NCI-H1092 treated with DMSO at 0.1 percent for 48 hours (cell line): ENCODE measurements around the gene SOCS3.
A peak's percentile ranks its signal among the peaks of the same experiment; 100 is the strongest.
"Not testable (repeated sequence)": the region's sequence is repeated elsewhere in the genome, so short reads cannot be mapped to it uniquely, and the experiment has no call there.

ENCODE experiments used
- DNase-seq: peaks from one replicate; lab custom pipeline; 2025; lab: John Stamatoyannopoulos, UW

SOCS3 gene

GRCh38 chr17:78329263-78330059 is 30.4 kb downstream of the SOCS3 start:
- no peak for DNase-seq

DNA sequence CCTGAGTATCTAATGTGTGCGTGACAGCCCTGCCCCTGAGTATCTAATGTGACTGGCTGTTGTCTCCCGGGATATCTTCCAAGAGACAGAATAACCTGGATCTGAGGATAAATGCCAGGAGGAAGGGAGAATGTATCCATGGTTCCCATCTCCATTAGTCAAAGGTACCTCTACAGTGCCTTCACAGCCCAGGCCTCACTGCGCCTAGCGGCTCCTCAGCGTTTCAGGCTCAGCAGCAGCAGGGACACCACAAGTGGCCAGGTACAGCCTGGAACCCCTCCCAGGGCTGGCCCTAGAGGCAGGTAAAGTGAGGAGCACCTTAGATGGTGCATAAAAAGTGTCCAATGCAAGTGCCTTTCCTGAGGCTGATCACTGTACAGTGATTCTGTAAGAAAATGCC is 32.0 kb downstream of the SOCS3 start:
- no peak for DNase-seq

GRCh38 chr17:78325076-78325687 is 34.7 kb downstream of the SOCS3 start:
- no peak for DNase-seq

DNA sequence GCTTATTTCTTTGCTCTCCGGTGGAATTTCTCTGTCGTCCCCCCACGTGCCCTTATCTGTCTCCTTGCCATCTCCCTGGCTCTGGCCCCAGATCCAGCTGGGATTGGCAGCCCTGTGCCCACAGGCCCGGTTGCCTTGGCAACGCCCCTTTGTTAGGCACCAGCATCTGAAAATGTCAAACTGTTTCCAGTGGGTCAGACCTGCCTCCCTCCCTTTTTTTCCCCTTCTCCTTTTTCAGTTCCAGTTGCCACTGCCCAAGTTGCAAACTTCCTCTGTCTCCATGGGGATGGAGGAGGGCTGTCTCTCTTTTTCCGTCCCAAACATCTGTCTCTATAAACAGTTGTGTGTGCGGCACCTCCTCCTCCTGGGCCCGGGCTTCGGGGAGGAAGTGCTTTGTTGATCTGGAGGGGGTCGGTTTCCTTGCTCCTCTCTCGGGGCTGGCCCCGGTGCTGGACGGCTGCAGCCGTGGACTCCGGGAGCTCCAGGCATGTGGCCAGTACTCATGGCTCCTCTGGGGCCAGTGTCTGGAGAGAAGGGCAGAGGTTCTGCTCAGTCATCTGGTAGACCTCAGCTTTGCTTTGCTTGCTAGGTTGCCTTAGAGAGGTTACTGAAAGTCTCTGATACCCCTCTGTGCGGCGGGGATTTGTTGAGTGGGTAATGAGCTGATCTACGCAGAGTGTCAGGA is 35.3 kb downstream of the SOCS3 start:
- peak; percentile 60 for DNase-seq

- DNase-seq: no peak
Observed at GRCh38 chr17:78323826-78324390, 36.0 kb downstream of the SOCS3 start.

DNA sequence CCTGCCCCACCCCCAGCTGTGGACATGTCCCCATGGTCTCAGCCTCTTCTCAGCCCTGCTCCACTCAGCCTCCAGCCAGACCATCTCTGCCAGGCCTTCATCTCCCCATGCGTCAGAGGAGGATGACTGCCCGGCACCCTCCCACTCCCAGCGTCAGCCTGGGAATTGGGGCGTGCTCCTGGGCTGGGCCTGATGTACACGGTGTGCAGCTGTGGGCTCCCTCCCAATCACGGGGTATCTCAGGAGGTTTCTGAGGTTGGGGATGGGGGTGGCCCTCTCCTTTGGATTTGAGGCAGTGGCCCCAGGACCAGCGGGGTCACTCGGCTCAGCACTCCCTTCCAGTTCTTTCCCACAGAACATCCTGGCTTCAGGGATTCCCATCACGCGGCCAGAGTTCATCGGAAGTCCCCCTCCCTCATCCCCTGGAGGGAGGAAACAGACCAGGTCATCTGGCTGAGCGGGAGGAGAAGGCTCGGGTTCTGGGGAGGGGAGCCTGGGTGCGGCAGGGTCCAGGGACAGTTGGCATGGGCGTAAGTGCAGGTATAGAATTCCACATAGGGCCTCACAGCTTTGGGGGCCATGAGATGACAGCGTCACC is 36.9 kb downstream of the SOCS3 start:
- no peak for DNase-seq

GRCh38 chr17:78322327-78322857 is 37.5 kb downstream of the SOCS3 start:
- DNase-seq: no peak

- DNase-seq: no peak
Observed at GRCh38 chr17:78318843-78319242, 41.0 kb downstream of the SOCS3 start.

GRCh38 chr17:78318407-78318806 is 41.5 kb downstream of the SOCS3 start:
- no peak for DNase-seq

DNA sequence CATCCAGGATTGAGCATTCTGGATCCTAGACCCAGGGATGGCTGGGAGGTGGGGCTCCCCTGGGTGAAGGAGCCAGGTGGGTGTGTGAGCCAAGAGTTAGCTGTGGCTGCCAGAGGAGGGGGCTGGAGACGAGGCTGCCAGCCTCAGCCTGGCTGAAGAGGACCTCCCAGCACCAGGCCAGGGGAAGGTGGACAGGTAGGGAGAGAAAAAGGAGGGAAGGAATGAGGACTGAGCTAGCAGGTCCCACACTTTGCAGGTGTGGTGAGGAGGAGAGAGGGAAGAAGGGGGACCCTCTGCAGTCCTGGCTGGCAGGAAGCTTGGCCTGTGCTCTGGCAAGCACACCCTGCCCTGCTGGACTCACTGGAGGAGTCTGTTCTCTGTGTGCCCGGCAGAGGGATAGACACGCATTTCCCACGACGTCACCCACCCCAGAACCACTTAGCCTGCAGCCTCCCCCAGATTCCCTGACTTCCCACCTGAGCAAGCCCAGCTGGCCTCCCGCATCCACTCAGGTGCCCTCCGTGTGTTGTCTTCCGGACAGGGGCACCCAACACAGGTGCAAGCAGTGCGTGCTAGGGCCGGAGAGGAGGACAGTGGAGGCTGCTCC is 42.0 kb downstream of the SOCS3 start:
- no peak for DNase-seq

- DNase-seq: no peak
Observed at GRCh38 chr17:78316867-78317789, 42.7 kb downstream of the SOCS3 start.

GRCh38 chr17:78316115-78316866 is 43.6 kb downstream of the SOCS3 start:
- DNase-seq: no peak

DNA sequence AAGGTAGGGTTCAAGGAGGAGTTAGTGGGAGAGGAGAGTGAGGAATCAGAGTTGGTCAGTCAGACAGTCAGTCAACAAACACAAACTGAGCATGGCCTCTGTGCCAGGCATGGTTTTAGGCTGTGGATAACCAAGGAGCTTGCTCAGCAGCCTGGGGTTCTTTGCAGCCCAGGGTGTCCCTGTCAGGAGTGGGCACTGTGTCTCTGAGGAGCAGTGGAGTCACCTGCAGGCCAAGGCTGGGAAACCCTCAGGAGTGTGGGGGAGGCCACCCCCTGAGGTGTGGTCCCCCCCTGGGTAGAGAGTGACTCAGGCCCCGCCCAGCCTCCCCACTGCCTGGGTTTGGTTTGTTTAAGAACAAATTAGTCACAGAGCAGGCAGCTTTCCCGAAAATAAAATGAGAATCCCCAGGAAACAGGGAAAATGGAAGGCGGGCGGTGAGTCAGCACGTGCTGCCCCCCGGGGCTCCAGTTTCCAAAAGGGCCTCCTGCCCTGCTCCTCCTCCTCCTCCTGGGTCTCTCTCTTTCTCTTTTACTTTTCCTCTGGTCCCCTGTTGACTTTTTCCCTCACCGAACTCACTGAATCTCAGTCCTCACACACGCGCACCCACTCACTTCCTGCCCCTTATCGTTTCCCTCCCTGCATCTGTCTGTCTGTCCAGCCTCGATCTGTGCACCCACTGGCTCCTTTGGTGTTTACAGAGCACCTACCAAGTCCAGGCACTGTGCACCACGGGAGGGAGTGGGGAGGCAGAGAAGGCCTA is 44.3 kb downstream of the SOCS3 start:
- DNase-seq: no peak

GRCh38 chr17:78314683-78315354 is 45.1 kb downstream of the SOCS3 start:
- no peak for DNase-seq

DNA sequence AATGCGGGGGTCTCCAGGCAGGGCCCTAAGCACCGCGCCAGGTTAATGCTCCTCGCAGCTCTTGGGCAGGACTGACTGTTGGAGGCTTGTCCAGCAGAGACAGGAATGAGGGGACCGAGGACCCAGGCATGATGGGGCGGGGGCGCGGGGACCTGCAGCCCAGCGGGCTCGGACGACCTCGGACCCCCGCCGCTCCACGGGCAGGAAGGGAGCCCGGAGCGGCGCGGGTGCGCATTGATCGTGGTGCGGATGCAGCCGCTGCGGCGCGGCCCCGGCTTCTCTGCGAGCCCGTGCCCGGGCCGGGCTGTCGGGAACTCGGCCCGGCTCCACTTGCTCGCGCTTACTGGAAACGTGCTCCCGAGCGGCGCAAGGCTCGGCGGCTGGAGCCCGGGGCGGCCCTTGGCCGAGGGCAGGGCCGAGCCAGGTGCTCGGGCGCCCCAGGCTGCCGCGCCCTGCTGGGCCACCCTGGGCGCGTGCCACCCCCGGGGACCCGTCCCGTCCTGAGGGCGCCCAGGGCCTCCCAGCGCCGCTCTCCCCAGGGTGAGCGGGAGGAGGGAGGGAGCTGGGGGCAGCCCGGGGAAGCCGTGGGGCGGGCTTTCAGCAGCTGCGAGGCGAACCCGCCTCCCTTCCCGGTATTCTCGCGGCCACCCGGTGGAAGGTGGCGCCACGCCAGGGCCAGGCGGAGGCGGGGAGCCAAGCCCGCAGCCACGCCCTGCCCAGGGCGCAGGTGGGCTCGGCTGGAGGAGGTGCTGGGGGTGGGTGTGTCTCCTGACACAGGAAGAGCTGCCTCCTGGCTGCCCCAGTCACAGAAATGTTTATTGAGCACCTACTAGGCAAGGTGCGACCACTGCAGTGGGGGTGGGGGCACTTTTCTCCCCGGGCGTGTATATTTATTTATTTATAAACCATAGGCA is 45.9 kb downstream of the SOCS3 start:
- peak; percentile 65 for DNase-seq

- DNase-seq: not testable (repeated sequence)
Observed at GRCh38 chr17:78309659-78310255, 50.1 kb downstream of the SOCS3 start.
